ENCODE measurements around the gene RAB19. TPM values are rescaled to one million over a fixed set of nuclear protein-coding genes. Genes with fewer than 3 reads are reported as not detected.

Gene RAB19
- total and polyA plus RNA-seq, 2 of the 8 experiments (the other 6 are each of a cell fraction or from before 2014, with no cell fraction given): 9.8 to 11.0 TPM

GRCh38 chr7:140397784-140398750 lies 5.8 kb upstream of the RAB19 start, which contains the start of gene SLC37A3 (continued):
- peak; percentile 81 for TF ChIP-seq POLR2AphosphoS5 (IDR thresholded peaks at IDR 0.05; ENCODE audit: low read depth, low read length)
- no peak for TF ChIP-seq BRCA1 (IDR thresholded peaks at IDR 0.05; ENCODE audit: low read depth, low read length)
- no peak for TF ChIP-seq CBX5 (IDR thresholded peaks at IDR 0.05; ENCODE audit: low read depth, low read length)
- TF ChIP-seq EGR1 (IDR thresholded peaks at IDR 0.05; ENCODE audit: borderline replicate concordance, low read depth, low read length): no peak
- TF ChIP-seq, protein P1, sequence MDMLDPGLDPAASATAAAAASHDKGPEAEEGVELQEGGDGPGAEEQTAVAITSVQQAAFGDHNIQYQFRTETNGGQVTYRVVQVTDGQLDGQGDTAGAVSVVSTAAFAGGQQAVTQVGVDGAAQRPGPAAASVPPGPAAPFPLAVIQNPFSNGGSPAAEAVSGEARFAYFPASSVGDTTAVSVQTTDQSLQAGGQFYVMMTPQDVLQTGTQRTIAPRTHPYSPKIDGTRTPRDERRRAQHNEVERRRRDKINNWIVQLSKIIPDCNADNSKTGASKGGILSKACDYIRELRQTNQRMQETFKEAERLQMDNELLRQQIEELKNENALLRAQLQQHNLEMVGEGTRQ (IDR thresholded peaks at IDR 0.05; ENCODE audit: low read length): peak; percentile 98
- TF ChIP-seq, protein P2, sequence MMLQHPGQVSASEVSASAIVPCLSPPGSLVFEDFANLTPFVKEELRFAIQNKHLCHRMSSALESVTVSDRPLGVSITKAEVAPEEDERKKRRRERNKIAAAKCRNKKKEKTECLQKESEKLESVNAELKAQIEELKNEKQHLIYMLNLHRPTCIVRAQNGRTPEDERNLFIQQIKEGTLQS (IDR thresholded peaks at IDR 0.05; ENCODE audit: insufficient read depth, low read depth, low read length): peak; percentile 97
- TF ChIP-seq CHD2 (IDR thresholded peaks at IDR 0.05; ENCODE audit: low read length): 0 out of 2 replicates have a peak, but pooled peaks have one; percentile 45
- peak; percentile 75 for TF ChIP-seq TAF1 (IDR thresholded peaks at IDR 0.05; ENCODE audit: low read depth, low read length)
- TF ChIP-seq CREB1 (IDR thresholded peaks at IDR 0.05): peak; percentile 81
- TF ChIP-seq SUZ12 (IDR thresholded peaks at IDR 0.05; ENCODE audit: low read length): no peak
- TF ChIP-seq CHD1 (IDR thresholded peaks at IDR 0.05; ENCODE audit: low read depth, low read length): no peak
- peak; percentile 73 to 86 for TF ChIP-seq POLR2A (IDR thresholded peaks at IDR 0.05; ENCODE audit: control extremely low read depth in 1 of 2, low read depth in 2 of 2, low read length in 2 of 2)
- peak; percentile 80 for TF ChIP-seq SIX5 (IDR thresholded peaks at IDR 0.05; ENCODE audit: low read depth, low read length)
- TF ChIP-seq JUN (IDR thresholded peaks at IDR 0.05; ENCODE audit: low read depth, low read length): no peak
- TF ChIP-seq SP2 (IDR thresholded peaks at IDR 0.05; ENCODE audit: low read length): no peak
- no peak for TF ChIP-seq CTBP2 (IDR thresholded peaks at IDR 0.05; ENCODE audit: borderline replicate concordance, insufficient read depth, insufficient read length, low read length)
- 0 out of 2 replicates have a peak, but pooled peaks have one; percentile 28 for TF ChIP-seq JUND (IDR thresholded peaks at IDR 0.05; ENCODE audit: low read length)
- no peak for TF ChIP-seq SP1 (IDR thresholded peaks at IDR 0.05; ENCODE audit: low read depth, low read length)
- 0 out of 2 replicates have a peak, but pooled peaks have one; percentile 25 for TF ChIP-seq TCF12 (IDR thresholded peaks at IDR 0.05; ENCODE audit: low read depth, low read length)
- peak; percentile 58; the same call in 1 of the 2 replicates for TF ChIP-seq SP4 (IDR thresholded peaks at IDR 0.05; ENCODE audit: low read length)
- no peak for TF ChIP-seq HDAC6 (IDR thresholded peaks at IDR 0.05; ENCODE audit: low read depth, low read length)
- TF ChIP-seq E2F6 (IDR thresholded peaks at IDR 0.05): no peak
- TF ChIP-seq RXRA (IDR thresholded peaks at IDR 0.05; ENCODE audit: insufficient read depth, low read depth, low read length): no peak

Data from H1 (cell line).